LNCAP (cell line): ENCODE measurements around the gene BEND6.

Experiments used
- TF ChIP-seq, protein P1 (sequence below): fragments of 450-650 bp; IDR thresholded peaks from 2 replicates; pipeline ENCODE4 v1.5.1; 2017; ENCODE audit warnings: mild to moderate bottlenecking

BEND6 gene

DNA sequence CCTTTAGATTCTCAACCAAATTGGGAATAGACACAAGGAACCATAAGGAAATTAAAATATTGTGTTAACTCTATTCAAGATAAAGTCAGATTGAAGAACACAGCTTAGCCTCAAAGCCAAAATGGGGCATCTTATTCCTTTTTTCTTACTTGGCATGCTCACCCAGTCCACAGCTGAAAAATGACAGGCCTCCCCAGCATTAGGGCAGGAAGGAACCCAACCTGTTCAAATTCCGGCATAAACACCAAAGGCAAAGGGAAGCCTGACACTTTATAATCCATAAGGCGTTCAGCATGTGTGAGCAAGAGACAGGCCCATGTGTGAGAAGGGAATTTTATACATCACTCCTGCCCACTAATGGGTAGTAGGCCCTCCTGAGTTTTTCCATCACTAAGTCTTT is 2.9 kb downstream of the BEND6 start:
- TF ChIP-seq, protein P1, sequence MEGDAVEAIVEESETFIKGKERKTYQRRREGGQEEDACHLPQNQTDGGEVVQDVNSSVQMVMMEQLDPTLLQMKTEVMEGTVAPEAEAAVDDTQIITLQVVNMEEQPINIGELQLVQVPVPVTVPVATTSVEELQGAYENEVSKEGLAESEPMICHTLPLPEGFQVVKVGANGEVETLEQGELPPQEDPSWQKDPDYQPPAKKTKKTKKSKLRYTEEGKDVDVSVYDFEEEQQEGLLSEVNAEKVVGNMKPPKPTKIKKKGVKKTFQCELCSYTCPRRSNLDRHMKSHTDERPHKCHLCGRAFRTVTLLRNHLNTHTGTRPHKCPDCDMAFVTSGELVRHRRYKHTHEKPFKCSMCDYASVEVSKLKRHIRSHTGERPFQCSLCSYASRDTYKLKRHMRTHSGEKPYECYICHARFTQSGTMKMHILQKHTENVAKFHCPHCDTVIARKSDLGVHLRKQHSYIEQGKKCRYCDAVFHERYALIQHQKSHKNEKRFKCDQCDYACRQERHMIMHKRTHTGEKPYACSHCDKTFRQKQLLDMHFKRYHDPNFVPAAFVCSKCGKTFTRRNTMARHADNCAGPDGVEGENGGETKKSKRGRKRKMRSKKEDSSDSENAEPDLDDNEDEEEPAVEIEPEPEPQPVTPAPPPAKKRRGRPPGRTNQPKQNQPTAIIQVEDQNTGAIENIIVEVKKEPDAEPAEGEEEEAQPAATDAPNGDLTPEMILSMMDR = no peak

DNA sequence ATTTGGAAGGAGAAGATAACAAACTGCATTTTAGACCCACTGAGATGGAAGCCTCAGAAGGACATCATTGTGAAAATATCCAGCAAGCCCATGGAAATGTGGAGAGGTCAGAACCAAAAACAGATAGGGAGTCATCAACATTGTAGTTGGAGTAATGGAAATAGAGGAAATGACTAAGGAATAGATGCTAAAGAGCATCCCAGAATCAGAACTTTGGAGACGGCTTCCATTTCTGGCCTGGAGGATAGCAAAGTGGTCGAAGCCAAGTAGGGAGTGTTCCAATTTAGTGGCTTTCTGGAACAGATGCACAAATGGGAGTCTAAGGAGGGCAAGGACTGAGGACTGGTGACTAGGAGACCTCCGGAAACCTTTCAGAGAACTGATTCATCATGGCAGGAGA is 3.6 kb downstream of the BEND6 start:
- TF ChIP-seq, protein P1 = no peak

DNA sequence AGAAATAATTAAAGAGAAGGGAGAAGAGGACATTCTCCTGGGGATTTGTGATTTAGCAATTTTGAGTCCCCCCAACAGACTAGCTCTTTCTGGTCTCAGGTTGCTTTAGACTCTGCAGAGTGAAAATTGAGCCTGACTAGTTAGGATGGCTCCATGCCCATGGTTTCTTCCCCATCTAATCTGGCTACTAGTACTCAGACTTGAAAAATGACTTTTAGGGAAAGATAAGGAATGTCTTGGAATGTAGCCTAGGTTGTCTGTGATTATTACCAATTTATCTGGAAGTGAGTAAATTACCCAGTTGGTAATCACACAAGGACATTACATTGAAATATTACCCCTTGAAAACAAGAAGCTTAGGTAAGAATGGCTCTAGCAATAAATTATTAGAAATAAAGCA is 4.2 kb downstream of the BEND6 start:
- TF ChIP-seq, protein P1 = no peak

DNA sequence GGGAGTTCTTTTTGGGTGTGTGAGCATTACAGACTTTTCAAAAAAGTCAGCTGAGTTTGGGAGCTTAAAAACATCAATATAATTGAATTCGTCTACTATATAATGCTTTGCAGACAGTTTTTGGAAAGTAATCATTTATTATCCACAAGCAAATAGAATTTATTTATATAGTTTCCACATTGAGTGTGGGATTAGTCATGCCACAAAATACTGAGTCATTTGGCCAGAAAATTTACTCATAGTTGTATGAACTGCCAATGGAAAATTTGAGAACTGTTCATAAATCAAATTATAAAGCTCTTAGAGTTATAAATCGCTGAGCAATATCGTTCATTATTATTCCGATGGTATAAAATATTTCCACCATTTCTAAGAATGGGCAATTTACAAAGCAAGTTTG is 5.0 kb downstream of the BEND6 start:
- TF ChIP-seq, protein P1 = no peak

DNA sequence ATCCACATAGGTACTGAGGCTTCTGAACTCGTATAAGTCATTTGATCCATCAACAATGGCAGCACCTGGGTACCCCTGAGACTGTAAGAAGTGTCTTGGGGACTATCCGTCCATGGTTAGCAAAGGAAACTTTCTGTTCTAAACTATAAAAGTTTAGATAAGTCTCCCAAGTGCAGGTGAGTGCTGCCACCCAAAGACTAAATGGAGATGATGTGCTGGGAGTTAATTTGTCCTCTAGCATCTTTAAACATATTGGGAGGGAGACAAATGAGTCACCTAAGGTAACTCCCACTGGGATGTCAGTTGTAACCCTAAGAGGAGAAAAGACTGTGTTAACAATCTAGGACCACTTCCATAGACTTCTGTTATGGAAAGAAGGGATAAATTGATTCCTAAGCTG is 6.2 kb downstream of the BEND6 start:
- TF ChIP-seq, protein P1 = no peak

DNA sequence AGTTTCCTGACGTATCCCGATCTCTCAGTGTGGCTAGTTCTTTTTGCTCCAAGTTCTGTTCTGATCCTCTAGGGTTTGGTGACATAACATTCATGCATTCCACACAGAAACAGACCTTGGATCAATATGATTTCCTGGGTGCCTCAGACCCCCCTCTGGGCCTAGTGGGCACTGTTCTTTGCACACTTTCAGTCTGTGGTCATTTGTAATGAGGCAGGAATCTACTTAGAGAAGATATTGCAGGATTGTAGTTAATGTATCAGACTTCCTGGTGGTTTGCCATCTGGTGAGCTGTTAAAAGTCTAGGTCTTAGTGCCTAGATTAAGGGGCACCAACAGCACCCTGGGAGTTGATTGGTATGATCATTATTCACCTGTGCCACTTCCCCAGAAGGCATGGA is 7.5 kb downstream of the BEND6 start:
- TF ChIP-seq, protein P1 = no peak

DNA sequence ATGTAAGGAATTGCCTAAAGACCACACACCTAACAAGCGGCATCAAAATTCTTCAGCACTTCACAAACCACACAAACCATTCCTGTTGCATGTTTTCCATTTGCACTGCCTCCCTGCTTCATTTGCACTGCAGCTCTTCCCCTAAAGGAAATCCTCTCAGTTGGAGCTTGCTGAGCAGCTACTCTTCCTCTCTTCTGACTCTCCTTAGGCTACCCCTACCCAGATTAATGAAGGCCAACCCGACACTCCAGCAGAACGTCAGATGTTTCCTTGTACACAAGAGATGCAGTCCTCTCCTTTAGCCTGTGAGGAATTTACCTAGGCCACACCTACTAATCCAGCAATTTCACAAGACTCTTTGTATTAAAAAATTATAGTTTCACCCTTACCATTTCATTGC is 8.1 kb downstream of the BEND6 start:
- TF ChIP-seq, protein P1 = no peak

DNA sequence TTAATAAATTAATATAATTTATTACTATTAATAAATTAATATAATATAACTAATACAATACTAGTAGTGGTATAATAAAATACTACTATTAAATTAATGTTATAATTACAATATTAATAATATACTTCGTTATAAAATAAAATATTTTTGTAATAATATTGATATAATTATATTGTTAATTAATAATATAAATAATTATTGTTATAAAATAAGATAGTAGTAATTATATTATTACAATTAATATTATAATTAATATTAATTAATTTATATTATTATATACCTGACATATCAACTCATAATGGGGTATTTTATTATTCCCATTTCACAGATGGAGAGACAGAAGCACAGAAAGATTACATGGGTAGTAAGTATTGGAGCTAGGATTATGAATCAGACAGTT is 8.9 kb downstream of the BEND6 start:
- TF ChIP-seq, protein P1 = no peak
